Activated naive CD8-positive, alpha-beta T cell treated with anti-CD3 and anti-CD28 coated beads for 36 hours (primary cell): ENCODE data around the gene KRT85. TPM values are rescaled to one million over a fixed set of nuclear protein-coding genes. Genes with fewer than 3 reads are reported as not detected.
"Not testable (repeated sequence)": the region's sequence is repeated elsewhere in the genome, so short reads cannot be mapped to it uniquely, and the experiment has no call there.

ENCODE experiments used
- DNase-seq: peaks from one replicate; pipeline ENCODE4 v3.0.0; 2021
- H3K27ac Mint-ChIP-seq: one replicate; pipeline ENCODE4 v1.8.0; 2022; ENCODE audit warnings: mild to moderate bottlenecking, moderate library complexity, mixed read lengths
- H3K27me3 Mint-ChIP-seq: one replicate; pipeline ENCODE4 v1.8.0; 2022; ENCODE audit warnings: mild to moderate bottlenecking, mixed read lengths
- H3K36me3 Mint-ChIP-seq: one replicate; pipeline ENCODE4 v1.8.0; 2021; ENCODE audit warnings: mild to moderate bottlenecking, mixed read lengths
- H3K4me1 Mint-ChIP-seq: one replicate; pipeline ENCODE4 v1.8.0; 2021; ENCODE audit warnings: mixed read lengths
- H3K4me3 Mint-ChIP-seq: one replicate; pipeline ENCODE4 v1.8.0; 2022; ENCODE audit warnings: mild to moderate bottlenecking, moderate library complexity, mixed read lengths
- H3K9me3 Mint-ChIP-seq: one replicate; pipeline ENCODE4 v1.8.0; 2022; ENCODE audit warnings: mixed read lengths
- total RNA-seq, 2 experiments: library from RNA; stranded (reverse); gene quantifications; one replicate each; pipeline ENCODE4 v1.2.3, GENCODE V29; 2021

Gene KRT85
- total RNA-seq, 2 experiments from 2014 or later = not detected

GRCh38 chr12:52319097-52319496, 48.2 kb downstream of the KRT85 start:
- no peaks in the 10 kb centered on the region for H3K9me3 Mint-ChIP-seq
- H3K27ac Mint-ChIP-seq = no peak overlapping the region
- DNase-seq = no peak
- no peak overlapping the region for H3K4me3 Mint-ChIP-seq
- no peaks in the 10 kb centered on the region for H3K36me3 Mint-ChIP-seq
- no peaks in the 10 kb centered on the region for H3K4me1 Mint-ChIP-seq
- H3K27me3 Mint-ChIP-seq = peaks cover 27% of the 10 kb centered on the region

GRCh38 chr12:52318241-52318990, 48.9 kb downstream of the KRT85 start:
- Mint-ChIP-seq H3K27ac (no peak overlapping the region), H3K9me3 (no peaks in the 10 kb centered on the region), H3K27me3 (peaks cover 27% of the 10 kb centered on the region), H3K4me3 (no peak overlapping the region), H3K4me1 (no peaks in the 10 kb centered on the region), H3K36me3 (no peaks in the 10 kb centered on the region)
- no peak for DNase-seq

GRCh38 chr12:52317468-52318052, 49.7 kb downstream of the KRT85 start:
- Mint-ChIP-seq H3K27me3 (peaks cover 27% of the 10 kb centered on the region), H3K4me1 (no peaks in the 10 kb centered on the region), H3K36me3 (no peaks in the 10 kb centered on the region), H3K9me3 (no peaks in the 10 kb centered on the region), H3K27ac (no peak overlapping the region), H3K4me3 (no peak overlapping the region)
- DNase-seq = no peak

GRCh38 chr12:52316701-52317100, 50.6 kb downstream of the KRT85 start:
- DNase-seq = no peak
- H3K4me3 Mint-ChIP-seq = no peak overlapping the region

GRCh38 chr12:52316290-52316689, 51.0 kb downstream of the KRT85 start:
- Mint-ChIP-seq H3K4me3 (no peak overlapping the region), H3K9me3 (no peaks in the 10 kb centered on the region), H3K27ac (no peak overlapping the region)

More at GRCh38 chr12:52316701-52317100, 50.6 kb downstream of the KRT85 start:
- Mint-ChIP-seq H3K27ac (no peak overlapping the region), H3K4me1 (no peaks in the 10 kb centered on the region), H3K27me3 (peaks cover 21% of the 10 kb centered on the region), H3K9me3 (no peaks in the 10 kb centered on the region), H3K36me3 (no peaks in the 10 kb centered on the region)

GRCh38 chr12:52315721-52316120, 51.6 kb downstream of the KRT85 start:
- H3K27me3 Mint-ChIP-seq = peaks cover 24% of the 10 kb centered on the region
- DNase-seq = peak; percentile 36
- not testable (repeated sequence) for H3K4me1 Mint-ChIP-seq, H3K27ac Mint-ChIP-seq, H3K36me3 Mint-ChIP-seq, H3K4me3 Mint-ChIP-seq, H3K9me3 Mint-ChIP-seq

More at GRCh38 chr12:52316290-52316689, 51.0 kb downstream of the KRT85 start:
- Mint-ChIP-seq H3K4me1 (no peaks in the 10 kb centered on the region), H3K27me3 (peaks cover 23% of the 10 kb centered on the region), H3K36me3 (no peaks in the 10 kb centered on the region)
- DNase-seq = no peak

GRCh38 chr12:52314511-52314910, 52.8 kb downstream of the KRT85 start:
- no peaks in the 10 kb centered on the region for H3K4me1 Mint-ChIP-seq
- DNase-seq = no peak
- no peak overlapping the region for H3K27ac Mint-ChIP-seq
- H3K4me3 Mint-ChIP-seq = no peak overlapping the region
- H3K27me3 Mint-ChIP-seq = peaks cover 33% of the 10 kb centered on the region
- no peaks in the 10 kb centered on the region for H3K9me3 Mint-ChIP-seq
- no peaks in the 10 kb centered on the region for H3K36me3 Mint-ChIP-seq

GRCh38 chr12:52313926-52314325, 53.4 kb downstream of the KRT85 start:
- DNase-seq = no peak
- Mint-ChIP-seq H3K4me3 (no peak overlapping the region), H3K4me1 (peaks cover under 1% of the 10 kb centered on the region), H3K27me3 (peaks cover 33% of the 10 kb centered on the region), H3K36me3 (no peaks in the 10 kb centered on the region), H3K27ac (no peak overlapping the region), H3K9me3 (no peaks in the 10 kb centered on the region)

- H3K9me3 Mint-ChIP-seq = no peaks in the 10 kb centered on the region
- no peak overlapping the region for H3K4me3 Mint-ChIP-seq
- H3K27me3 Mint-ChIP-seq = peaks cover 37% of the 10 kb centered on the region
- DNase-seq = no peak
- H3K4me1 Mint-ChIP-seq = peaks cover 4% of the 10 kb centered on the region
- no peak overlapping the region for H3K27ac Mint-ChIP-seq
- no peaks in the 10 kb centered on the region for H3K36me3 Mint-ChIP-seq
Measured at GRCh38 chr12:52313461-52313860, 53.8 kb downstream of the KRT85 start.

GRCh38 chr12:52312086-52312485, 55.2 kb downstream of the KRT85 start:
- Mint-ChIP-seq H3K27me3 (peaks cover 51% of the 10 kb centered on the region), H3K4me1 (peaks cover 7% of the 10 kb centered on the region), H3K4me3 (no peak overlapping the region), H3K9me3 (no peaks in the 10 kb centered on the region), H3K36me3 (no peaks in the 10 kb centered on the region), H3K27ac (no peak overlapping the region)
- DNase-seq = no peak

- Mint-ChIP-seq H3K27me3 (peaks cover 57% of the 10 kb centered on the region), H3K4me1 (peaks cover 7% of the 10 kb centered on the region), H3K4me3 (no peak overlapping the region), H3K36me3 (no peaks in the 10 kb centered on the region), H3K9me3 (no peaks in the 10 kb centered on the region), H3K27ac (no peak overlapping the region)
- DNase-seq = no peak
Measured at GRCh38 chr12:52311285-52311648, 56.0 kb downstream of the KRT85 start.

GRCh38 chr12:52310622-52311284, 56.5 kb downstream of the KRT85 start:
- H3K9me3 Mint-ChIP-seq = no peaks in the 10 kb centered on the region
- H3K4me3 Mint-ChIP-seq = no peak overlapping the region
- H3K4me1 Mint-ChIP-seq = peaks cover 7% of the 10 kb centered on the region
- DNase-seq = no peak
- peaks cover 57% of the 10 kb centered on the region for H3K27me3 Mint-ChIP-seq
- H3K27ac Mint-ChIP-seq = no peak overlapping the region
- H3K36me3 Mint-ChIP-seq = no peaks in the 10 kb centered on the region

Other genes with a start within 250 kb of the KRT85 start
- not detected for gene KRT80, start 175.5 kb downstream of the KRT85 start, total RNA-seq
- gene KRT7, start 134.2 kb downstream of the KRT85 start, total RNA-seq = 1 to 10 TPM; 2.4 to 6.5 TPM
- not detected for gene KRT86, start 92.8 kb downstream of the KRT85 start, total RNA-seq
- gene KRT81, start 75.9 kb downstream of the KRT85 start, total RNA-seq = not detected
- not detected for gene KRT83, start 46.1 kb downstream of the KRT85 start, total RNA-seq
- not detected for gene KRT84, start 18.2 kb upstream of the KRT85 start, total RNA-seq
- gene KRT82, start 38.9 kb upstream of the KRT85 start, total RNA-seq = not detected
- gene KRT75, start 66.9 kb upstream of the KRT85 start, total RNA-seq = not detected
- not detected for gene KRT6B, start 84.7 kb upstream of the KRT85 start, total RNA-seq
- not detected for gene KRT6C, start 106.3 kb upstream of the KRT85 start, total RNA-seq
- not detected for gene KRT6A, start 125.8 kb upstream of the KRT85 start, total RNA-seq
- not detected for gene KRT5, start 152.9 kb upstream of the KRT85 start, total RNA-seq
- not detected for gene KRT71, start 185.7 kb upstream of the KRT85 start, total RNA-seq
- not detected for gene KRT74, start 206.4 kb upstream of the KRT85 start, total RNA-seq
- under 1 TPM in 1 of 2 experiments, not detected in 1; 0.12 TPM for gene KRT72, start 234.0 kb upstream of the KRT85 start, total RNA-seq